A549 treated with AZD9567 at 1 μM for 4 hours (cell line): Measurements from ENCODE around the gene GALP. TPM values are rescaled to one million over a fixed set of nuclear protein-coding genes. Genes with fewer than 3 reads are reported as not detected.

Experiments used
- total RNA-seq: library from RNA; stranded (reverse); fragments of 200-300 nt; extraction: Qiagen RNA extraction; gene quantifications from 5 replicates; pipeline ENCODE4 v1.2.3, GENCODE V29; 2022; ENCODE audit not compliant: insufficient read depth

The GALP gene
- total RNA-seq, result not detected in 5 replicates

DNA sequence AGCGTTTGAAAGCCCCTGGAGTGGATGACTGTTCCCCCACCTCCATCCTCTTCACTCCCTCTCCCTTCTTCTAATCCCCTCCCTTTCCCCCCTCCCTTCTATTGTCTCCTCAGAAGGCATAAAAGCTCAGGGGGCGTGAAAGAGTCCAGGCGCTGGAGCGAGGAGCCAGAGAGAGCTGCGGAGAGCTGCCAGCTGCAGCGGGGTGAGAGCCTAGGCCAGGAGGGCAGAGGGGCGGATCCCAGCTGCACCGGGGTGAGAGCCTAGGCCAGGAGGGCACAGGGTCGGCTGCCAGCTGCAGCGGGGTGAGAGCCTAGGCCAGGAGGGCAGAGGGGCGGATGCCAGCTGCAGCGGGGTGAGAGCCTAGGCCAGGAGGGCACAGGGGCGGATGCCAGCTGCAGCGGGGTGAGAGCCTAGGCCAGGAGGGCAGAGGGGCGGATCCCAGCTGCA lies at the start of gene GALP:
Gene GALP (plus strand): TSS at position 148 of the 447 bp plus-strand sequence. CDS start 1,101 bp downstream, outside the sequence.

DNA sequence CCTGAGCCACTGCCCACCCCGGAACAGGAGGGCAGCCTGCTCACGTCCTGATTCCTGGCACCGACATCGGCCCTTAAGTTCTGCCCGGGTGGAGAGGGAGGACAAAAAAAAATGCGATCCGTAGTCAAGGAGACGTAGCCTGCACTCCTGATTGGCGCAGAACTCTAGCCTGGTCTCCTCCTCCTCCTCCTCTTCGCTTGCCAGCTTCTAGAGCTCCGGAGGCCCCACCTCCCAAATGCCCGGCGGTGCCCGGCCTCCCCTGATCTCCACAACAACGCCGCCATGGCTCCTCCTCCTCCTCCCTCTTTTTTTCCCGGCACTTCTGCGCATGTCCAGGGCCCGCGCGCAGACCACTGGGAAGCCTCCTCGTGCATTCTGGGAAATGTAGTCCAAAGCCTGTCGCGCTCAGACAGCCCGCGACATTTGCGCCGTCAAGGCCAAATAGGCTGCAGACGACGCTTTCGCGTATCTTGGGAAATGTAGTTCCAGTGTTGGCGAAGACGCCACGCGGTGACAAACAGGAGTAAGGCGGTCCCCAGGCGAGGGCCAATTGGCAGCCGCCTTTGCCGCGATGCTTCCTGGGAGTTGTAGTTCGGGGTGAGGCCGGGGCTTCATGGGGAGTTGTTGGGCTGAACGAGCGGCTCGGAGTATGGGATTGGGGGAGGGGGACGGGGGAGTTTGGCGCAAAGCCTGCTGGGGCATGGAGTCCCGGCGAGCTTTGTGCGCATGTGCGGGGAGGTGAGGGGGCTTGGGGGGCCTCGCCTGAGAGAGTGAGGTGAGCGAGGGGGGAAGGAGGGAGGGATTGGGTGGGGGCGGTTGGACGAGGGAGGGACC lies 35.0 kb upstream of the GALP start, which contains the start of gene ZNF444:
Gene ZNF444 (plus strand): TSS at position 705 of the 834 bp plus-strand sequence. CDS start 5,625 bp downstream, outside the sequence.

DNA sequence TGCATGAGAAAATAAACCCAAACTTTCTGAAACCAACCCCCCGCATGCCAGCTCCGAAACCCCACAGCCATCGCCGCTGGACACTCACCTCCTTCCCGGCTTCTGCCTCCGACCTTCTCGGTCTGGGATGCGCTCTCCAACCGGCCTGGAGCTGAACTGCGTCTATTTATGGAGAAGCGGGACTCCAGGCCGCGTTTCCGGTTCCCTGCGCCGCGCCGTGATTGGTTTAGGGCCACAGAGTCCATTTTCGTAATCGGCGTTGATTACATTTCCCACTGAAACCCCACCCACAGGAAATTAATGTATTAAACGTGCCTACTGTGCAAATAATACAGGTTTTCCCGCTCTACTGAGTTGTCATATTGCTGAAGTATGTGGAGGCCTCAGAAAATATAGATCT lies 21.8 kb downstream of the GALP start, which contains the start of gene ZSCAN5B:
Gene ZSCAN5B (minus strand): TSS at position 138 of the 400 bp plus-strand sequence. CDS start 4,731 bp downstream, outside the sequence.

DNA sequence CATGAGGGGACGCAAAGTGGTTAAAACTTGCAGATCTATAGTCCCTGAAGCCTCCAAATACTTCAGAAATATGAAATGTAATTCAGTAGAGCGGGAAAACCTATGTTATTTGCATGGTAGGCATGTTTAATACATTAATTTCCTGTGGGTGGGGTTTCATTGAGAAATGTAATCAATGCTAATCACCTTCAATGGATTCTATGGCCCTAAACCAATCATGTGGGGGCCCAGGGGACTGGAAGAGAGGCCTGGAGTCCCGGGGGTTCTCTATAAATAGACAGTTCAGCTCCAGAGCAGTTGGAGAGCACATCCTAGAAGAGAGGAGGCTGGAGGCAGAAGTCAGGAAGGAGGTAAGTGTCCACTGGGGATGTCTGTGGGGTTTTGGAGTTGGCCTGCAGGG lies 26.2 kb downstream of the GALP start, which contains the start of gene ZSCAN5C:
Gene ZSCAN5C (plus strand): TSS at position 301 of the 400 bp plus-strand sequence. CDS start 3,641 bp downstream, outside the sequence.

Other genes with a start within 250 kb of the GALP start
- not detected in 5 replicates for gene NLRP13, start 243.7 kb upstream of the GALP start, total RNA-seq
- not detected in 5 replicates for gene NLRP8, start 228.2 kb upstream of the GALP start, total RNA-seq
- 0.02 to 0.03 TPM (median 0.02 TPM) in 3 of 5 replicates, not detected in the others for gene NLRP5, start 189.2 kb upstream of the GALP start, total RNA-seq
- gene ZNF787, start 54.7 kb upstream of the GALP start, total RNA-seq, result 26.1 to 49.9 TPM (median 43.3 TPM) in 5 replicates
- gene ZNF444, start 34.7 kb upstream of the GALP start, total RNA-seq, result 7.7 to 24.6 TPM (median 24.0 TPM) in 5 replicates
- 0.07 TPM in 2 of 5 replicates, not detected in the others for gene ZSCAN5B, start 21.8 kb downstream of the GALP start, total RNA-seq
- 0.09 TPM in 1 of 5 replicates, not detected in the others for gene ZSCAN5C, start 26.3 kb downstream of the GALP start, total RNA-seq
- not detected in 5 replicates for gene EDDM13, start 96.7 kb downstream of the GALP start, total RNA-seq
- 8.6 to 17.8 TPM (median 9.7 TPM) in 5 replicates for gene ZSCAN5A, start 138.8 kb downstream of the GALP start, total RNA-seq
- gene ZNF582, start 217.5 kb downstream of the GALP start, total RNA-seq, result 0.78 to 1.7 TPM (median 1.2 TPM) in 4 of 5 replicates, not detected in the other
- gene ZNF583, start 228.3 kb downstream of the GALP start, total RNA-seq, result 1.1 to 2.2 TPM (median 1.7 TPM) in 5 replicates